Adrenal gland (tissue), 12 donors: ENCODE data around the gene FLRT1. TPM values are rescaled to one million over a fixed set of nuclear protein-coding genes. Genes with fewer than 3 reads are reported as not detected.

Experiments
- DNase-seq, 7 donors: peaks; one replicate each; pipeline ENCODE4 v3.0.0-alpha.2; 2019 to 2020
- H3K27ac ChIP-seq, 5 donors: fragments of 200-600 bp; sonication (generic) in 4 of 5; 1 replicate in 3 of 5; 2 replicates in 2 of 5; pipeline versions ENCODE4 v1.5.1 to v1.8.0; 2016 to 2020; ENCODE audit warnings: mild to moderate bottlenecking in 1 of 5
- H3K27me3 ChIP-seq: fragments of 200-600 bp; 2 replicates; pipeline ENCODE4 v1.8.0; 2021
- H3K36me3 ChIP-seq, 2 donors: fragments of 200-600 bp; replicated peaks in 1 of 2; 1 replicate in 1 of 2; 2 replicates in 1 of 2; pipeline versions ENCODE4 v1.5.1 to v1.8.0; 2018 to 2022
- H3K4me1 ChIP-seq, 2 donors: fragments of 200-600 bp; replicated peaks in 1 of 2; 1 replicate in 1 of 2; 2 replicates in 1 of 2; pipeline versions ENCODE4 v1.5.1 to v1.8.0; 2018 to 2021
- H3K4me3 ChIP-seq, 4 donors: fragments of 200-600 bp; sonication (generic) in 3 of 4; one replicate each; pipeline ENCODE4 v1.5.1; 2016 to 2018
- H3K9me3 ChIP-seq, 3 donors: fragments of 200-600 bp; sonication (generic) in 1 of 3; replicated peaks in 1 of 3; 1 replicate in 2 of 3; 2 replicates in 1 of 3; pipeline versions ENCODE4 v1.5.1 to v1.8.0; 2016 to 2021
- CTCF ChIP-seq, 6 experiments: fragments of 450-650 bp in 4 of 6; fragments of 200-600 bp in 2 of 6; sonication (generic) in 1 of 6; IDR thresholded peaks; 1 replicate in 5 of 6; 2 replicates in 1 of 6; pipeline versions ENCODE4 v1.5.1 to v1.8.0; 2016 to 2021; ENCODE audit warnings: antibody characterized with exemption in 6 of 6, mild to moderate bottlenecking in 2 of 6, moderate library complexity in 1 of 6
- POLR2A ChIP-seq, 2 donors: fragments of 450-650 bp; IDR thresholded peaks; one replicate each; pipeline ENCODE4 v1.6.1; 2017; ENCODE audit warnings: antibody characterized with exemption in 2 of 2, mild to moderate bottlenecking in 2 of 2, moderate library complexity in 1 of 2
- WGBS, 4 donors: extraction: QIAGEN DNeasy Blood & Tissue Kit in 2 of 4; methylation state at CpG; one replicate each; pipeline versions ENCODE4 v1.1.5 to v1.1.7; 2013 to 2017; 5-methylcytosine and 5-hydroxymethylcytosine counted together
- intact Hi-C, 2 donors: fragments of 100-400 bp; cut with DNase I; formaldehyde crosslinking; loops; one replicate each; pipeline versions ENCODE4 v1.14.1 to v1.15.0; 2022 to 2023
- polyA plus RNA-seq, 3 donors: library from polyadenylated mRNA; stranded (reverse); fragments of 200-250 nt in 2 of 3; fragments of 350-450 nt in 1 of 3; fragmentation: Illumina TruSeq in 1 of 3; extraction: RNeasy Lipid Tissue Mini Kit (QIAGEN cat#74804) in 1 of 3; gene quantifications; one replicate each; pipeline ENCODE4 v1.2.3, GENCODE V29; 2013 to 2014
- total RNA-seq, 9 donors: library from RNA; depleted of rRNA in 4 of 9; stranded (reverse); fragments of >200 nt in 4 of 9; fragments of 120-200 nt in 1 of 9; fragmentation: NEBNext Ultra II Directional in 1 of 9; extraction: Animal tissue kit (Norgen Biotek cat#: 25700) in 1 of 9; gene quantifications; one replicate each; pipeline versions ENCODE4 v1.1.0 to v1.2.4, GENCODE V29; 2013 to 2023
- donor health status: healthy with polysubstance abuse.
- donor health status: Bipolar disorder and iron deficiency.
- donor health status: DM: yes; HTN: yes; CAD: no.
- donor health status: DM: no; HTN: no; CAD: no.
- donor health status: DM: no; HTN: no; CAD: no.
- donor health status: DM: yes; HTN: yes; CAD: no.

Gene FLRT1
- total and polyA plus RNA-seq, 12 donors: 0.33 to 11.1 (median 3.2) TPM; not detected in 4

- H3K27ac ChIP-seq: peak overlapping the region in 1 of 5 donors; percentile 71
- H3K9me3 ChIP-seq: no peaks in the 10 kb centered on the region
- TF ChIP-seq CTCF (IDR thresholded peaks at IDR 0.05): no peak
- no peak for TF ChIP-seq POLR2A (IDR thresholded peaks at IDR 0.05)
- H3K36me3 ChIP-seq: no peaks in the 10 kb centered on the region
- peak overlapping the region in 2 of 4 donors; percentile 28 to 57 for H3K4me3 ChIP-seq
- intact Hi-C loops: no loop called here
- peaks cover 8 to 10% of the 10 kb centered on the region in 2 donors for H3K4me1 ChIP-seq
- DNase-seq: peak in 5 of 7 donors; percentile 28 to 57 (median 33)
- WGBS, 4 donors: 2 to 14% (median 3%) methylated on average over 12 to 85 of the region's 85 CpGs
- peaks cover 13% of the 10 kb centered on the region for H3K27me3 ChIP-seq
These were observed 626 bp downstream of the FLRT1 start for GRCh38 chr11:64036087-64037026.

DNA sequence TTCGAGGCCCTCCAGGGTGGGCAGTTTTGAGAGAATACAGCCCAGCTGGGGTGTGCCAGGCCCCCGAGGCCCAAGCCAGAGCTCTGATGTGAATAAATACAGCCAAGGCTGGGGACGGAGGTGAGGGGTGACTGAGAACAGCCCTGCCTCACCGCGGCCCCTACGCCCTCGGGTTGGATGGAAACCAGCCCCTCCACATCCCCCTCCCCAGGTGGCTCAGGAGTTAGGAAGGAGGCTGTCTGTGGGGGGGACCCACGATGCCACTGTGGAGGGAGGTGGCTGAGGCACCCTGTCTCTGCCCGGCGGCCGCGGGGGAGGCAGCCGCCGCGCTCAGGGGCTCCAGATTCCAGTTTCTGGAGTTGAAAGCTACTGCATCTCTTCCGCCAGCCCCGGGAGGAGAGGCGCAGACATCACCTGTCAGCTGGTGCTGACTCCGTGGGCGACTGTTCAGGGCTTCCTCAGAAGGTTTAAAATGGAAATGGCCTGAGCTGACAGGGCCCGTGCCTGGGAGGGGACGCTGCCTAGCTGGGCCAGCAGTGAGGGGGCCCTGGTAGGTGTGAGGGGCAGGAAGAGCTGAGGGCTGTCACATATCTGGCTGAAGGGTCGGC is 1.4 kb downstream of the FLRT1 start:
- intact Hi-C loops: no loop called here
- 44 to 73% (median 52%) methylated on average over 6 to 23 of the region's 23 CpGs for WGBS, 4 donors
- Histone ChIP-seq H3K4me3 (no peak overlapping the region), H3K27ac (peak overlapping the region in 1 of 5 donors; percentile 71), H3K4me1 (peaks cover 8 to 10% of the 10 kb centered on the region in 2 donors), H3K27me3 (peaks cover 13% of the 10 kb centered on the region), H3K9me3 (no peaks in the 10 kb centered on the region), H3K36me3 (no peaks in the 10 kb centered on the region)
- no peak for TF ChIP-seq CTCF (IDR thresholded peaks at IDR 0.05)
- DNase-seq: no peak

DNA sequence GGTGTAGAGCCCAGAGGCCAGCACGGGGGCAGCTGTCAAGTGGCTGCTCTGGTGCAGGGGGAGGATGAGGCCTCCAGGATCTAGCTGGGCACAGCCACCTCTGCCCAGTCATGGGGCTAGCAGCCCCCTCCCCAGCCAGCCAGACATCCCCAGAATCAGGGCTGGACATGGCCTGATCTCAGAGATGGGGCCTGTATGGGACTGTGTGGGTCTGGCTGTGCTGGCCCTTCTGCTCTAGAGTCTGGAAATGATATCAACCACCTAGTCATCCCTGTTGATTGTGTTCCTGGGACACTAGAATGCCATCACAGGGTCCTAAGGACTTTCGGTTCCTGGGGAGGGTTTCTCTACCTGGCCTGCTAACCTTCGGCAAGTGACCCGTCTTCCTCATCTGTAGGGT is 2.8 kb downstream of the FLRT1 start:
- DNase-seq: no peak
- Histone ChIP-seq H3K4me3 (no peak overlapping the region), H3K9me3 (no peaks in the 10 kb centered on the region), H3K27ac (peak overlapping the region in 1 of 5 donors; percentile 17), H3K4me1 (peaks cover 8 to 10% of the 10 kb centered on the region in 2 donors), H3K36me3 (no peaks in the 10 kb centered on the region), H3K27me3 (peaks cover 13% of the 10 kb centered on the region)
- TF ChIP-seq CTCF (IDR thresholded peaks at IDR 0.05) (no peak), POLR2A (IDR thresholded peaks at IDR 0.05) (no peak)
- WGBS, 4 donors: 83 to 97% (median 91%) methylated on average over 2 to 4 of the region's 4 CpGs
- intact Hi-C loops: no loop called here

DNA sequence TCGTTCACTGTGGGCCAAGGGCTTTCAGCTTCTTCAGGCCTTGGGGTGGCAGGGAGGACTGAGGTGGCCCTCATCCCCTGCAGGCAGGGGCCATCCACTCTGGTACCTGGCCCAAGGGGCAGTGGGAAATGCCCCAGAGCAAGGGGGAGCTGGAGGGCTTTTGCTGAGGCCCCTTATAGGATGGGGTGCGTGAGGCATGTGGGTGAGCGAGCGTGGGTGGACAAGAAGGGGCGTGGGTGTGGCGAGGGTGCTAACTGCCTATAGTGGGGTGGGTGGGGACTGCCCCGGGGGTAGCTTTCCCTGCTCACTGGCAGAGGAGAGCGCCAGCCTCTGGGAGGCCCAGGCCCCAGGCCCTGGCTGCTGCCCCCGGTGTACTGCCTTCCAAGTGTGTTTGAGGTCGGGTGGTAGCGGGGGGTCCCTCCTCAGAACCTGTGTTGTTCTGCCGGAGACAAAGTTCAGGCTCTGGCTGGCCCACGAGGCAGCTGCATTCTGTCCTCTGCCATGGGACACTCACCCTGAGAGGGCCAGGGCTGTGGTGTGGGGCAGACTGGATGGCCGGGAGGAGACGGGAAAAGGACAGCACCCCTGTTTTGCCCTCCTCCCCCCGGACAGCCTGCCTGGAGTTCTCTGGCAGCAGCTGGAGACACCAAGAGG is 3.4 kb downstream of the FLRT1 start:
- intact Hi-C loops: no loop called here
- 84 to 95% (median 91%) methylated on average over 6 to 16 of the region's 16 CpGs for WGBS, 4 donors

More for the DNA sequence above, 3.4 kb downstream of the FLRT1 start:
- Histone ChIP-seq H3K36me3 (no peaks in the 10 kb centered on the region), H3K4me1 (peaks cover 8 to 10% of the 10 kb centered on the region in 2 donors), H3K9me3 (no peaks in the 10 kb centered on the region), H3K4me3 (no peak overlapping the region), H3K27me3 (peaks cover 11% of the 10 kb centered on the region), H3K27ac (peak overlapping the region in 1 of 5 donors; percentile 12)
- no peak for TF ChIP-seq POLR2A (IDR thresholded peaks at IDR 0.05)
- TF ChIP-seq CTCF (IDR thresholded peaks at IDR 0.05): no peak
- no peak for DNase-seq
